SW480 (cell line): Measurements from ENCODE around the gene ACTN1.

ENCODE experiments used
- DNase-seq: peaks from one replicate; pipeline ENCODE4 v3.0.0-alpha.2; 2016; ENCODE audit warnings: low spot score

Gene ACTN1

GRCh38 chr14:68936476-68936875 lies 42.6 kb downstream of the ACTN1 start:
- no peak for DNase-seq

- DNase-seq: peak; percentile 38
Observed at GRCh38 chr14:68935761-68936214, 43.3 kb downstream of the ACTN1 start.

GRCh38 chr14:68934066-68934465 lies 45.0 kb downstream of the ACTN1 start:
- no peak for DNase-seq

GRCh38 chr14:68932686-68933085 lies 46.4 kb downstream of the ACTN1 start:
- DNase-seq: no peak

- no peak for DNase-seq
Observed at GRCh38 chr14:68932231-68932630, 46.9 kb downstream of the ACTN1 start.

GRCh38 chr14:68931474-68932051 lies 47.5 kb downstream of the ACTN1 start:
- DNase-seq: no peak

GRCh38 chr14:68931063-68931462 lies 48.0 kb downstream of the ACTN1 start:
- DNase-seq: no peak

- no peak for DNase-seq
Observed at GRCh38 chr14:68929623-68930307, 49.3 kb downstream of the ACTN1 start.

GRCh38 chr14:68928770-68929550 lies 50.1 kb downstream of the ACTN1 start:
- no peak for DNase-seq

GRCh38 chr14:68927956-68928675 lies 51.0 kb downstream of the ACTN1 start:
- no peak for DNase-seq

- no peak for DNase-seq
Observed at GRCh38 chr14:68927089-68927488, 52.0 kb downstream of the ACTN1 start.

- peak; percentile 33 for DNase-seq
Observed at GRCh38 chr14:68926236-68926635, 52.9 kb downstream of the ACTN1 start.

GRCh38 chr14:68925373-68925772 lies 53.7 kb downstream of the ACTN1 start:
- no peak for DNase-seq

GRCh38 chr14:68924186-68925158 lies 54.6 kb downstream of the ACTN1 start:
- DNase-seq: no peak

GRCh38 chr14:68922886-68923285 lies 56.2 kb downstream of the ACTN1 start:
- DNase-seq: no peak

GRCh38 chr14:68922201-68922621 lies 56.9 kb downstream of the ACTN1 start:
- DNase-seq: no peak

- no peak for DNase-seq
Observed at GRCh38 chr14:68921666-68922065, 57.4 kb downstream of the ACTN1 start.

GRCh38 chr14:68921049-68921448 lies 58.1 kb downstream of the ACTN1 start:
- DNase-seq: no peak

- no peak for DNase-seq
Observed at GRCh38 chr14:68919129-68919927, 59.8 kb downstream of the ACTN1 start.

- DNase-seq: no peak
Observed at GRCh38 chr14:68918612-68919011, 60.5 kb downstream of the ACTN1 start.
